B cell (primary cell): ENCODE results near the gene IGSF9.

Experiments
- CTCF ChIP-seq: fragments of 200-600 bp; IDR thresholded peaks from one replicate; pipeline ENCODE4 v1.8.0; 2022; ENCODE audit warnings: antibody characterized with exemption, mild to moderate bottlenecking
- EZH2 ChIP-seq: IDR thresholded peaks from 2 replicates; pipeline ENCODE4 v1.6.1; 2012; ENCODE audit warnings: borderline replicate concordance, low read depth, mild to moderate bottlenecking, moderate library complexity, low read length; ENCODE audit not compliant: insufficient read depth, poor library complexity, severe bottlenecking

GRCh38 chr1:159987186-159987585, 41.8 kb upstream of the IGSF9 start:
- TF ChIP-seq CTCF (no peak), EZH2 (no peak)
